Upper lobe of left lung (tissue), 4 donors: ENCODE measurements around the gene FNDC1.

ENCODE experiments used
- CTCF ChIP-seq, 6 experiments: fragments of 450-650 bp in 4 of 6; fragments of 200-600 bp in 2 of 6; sonication (generic) in 2 of 6; IDR thresholded peaks; one replicate each; pipeline ENCODE4 v1.5.1; 2016 to 2019; ENCODE audit warnings: antibody characterized with exemption in 6 of 6
- EP300 ChIP-seq, 4 donors: sonication (generic); formaldehyde crosslinking; IDR thresholded peaks; one replicate each; pipeline ENCODE4 v1.5.1; 2017; ENCODE audit warnings: antibody characterized with exemption in 4 of 4, control low read depth in 2 of 4
- POLR2A ChIP-seq, 4 donors: fragments of 450-650 bp; IDR thresholded peaks; one replicate each; pipeline ENCODE4 v1.5.1; 2016 to 2017; ENCODE audit warnings: antibody characterized with exemption in 4 of 4, mild to moderate bottlenecking in 2 of 4
- POLR2AphosphoS5 ChIP-seq, 2 donors: sonication (generic); formaldehyde crosslinking; IDR thresholded peaks; one replicate each; pipeline ENCODE4 v1.5.1; 2017; ENCODE audit warnings: antibody characterized with exemption in 2 of 2

GRCh38 chr6:159174263-159174969, 5.2 kb downstream of the FNDC1 start:
- no peak for TF ChIP-seq EP300 (IDR thresholded peaks at IDR 0.05)
- no peak for TF ChIP-seq POLR2A (IDR thresholded peaks at IDR 0.05)
- peak; percentile 39 to 79 (median 72) for TF ChIP-seq CTCF (IDR thresholded peaks at IDR 0.05)
- TF ChIP-seq POLR2AphosphoS5 (IDR thresholded peaks at IDR 0.05) = no peak
